SU-DHL-6 (cell line): ENCODE data around the gene CHD5.

ENCODE experiments used
- EZH2phosphoT487 ChIP-seq: fragments of 200-600 bp; sonication (generic), shearing (Covaris generic); conservative IDR thresholded peaks from 2 replicates; pipeline ENCODE4 v1.6.1; 2018; ENCODE audit warnings: mild to moderate bottlenecking, antibody characterized with exemption, low read length, moderate library complexity, mixed read lengths
- TF ChIP-seq, protein P1 (sequence below): fragments of 200-600 bp; sonication (generic); IDR thresholded peaks from one replicate; pipeline ENCODE4 v1.5.1; 2017; ENCODE audit warnings: antibody characterized with exemption, mild to moderate bottlenecking, low read length, moderate library complexity; ENCODE audit not compliant: insufficient read depth, poor library complexity, severe bottlenecking

DNA sequence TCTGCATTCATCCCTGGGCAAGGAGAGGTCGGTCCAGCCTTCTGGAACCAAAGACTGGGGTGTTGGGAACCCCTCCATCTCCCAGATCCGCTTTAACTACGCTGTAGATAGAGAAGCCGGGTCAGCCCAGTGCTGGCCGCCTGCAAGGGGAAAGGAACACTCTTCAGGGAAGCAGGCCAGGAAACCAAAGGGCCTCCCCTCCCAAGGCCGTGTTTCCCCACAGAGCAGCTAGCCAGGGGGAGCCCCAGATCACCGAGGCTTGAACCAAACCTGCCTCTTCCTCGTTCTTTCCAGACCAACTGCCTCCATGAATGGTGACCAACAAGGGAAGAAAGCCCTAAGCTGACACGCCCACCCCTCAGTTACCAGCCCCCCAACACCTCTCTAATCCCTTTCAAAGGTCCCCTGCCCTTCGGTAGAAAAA, 1.2 kb upstream of the CHD5 start:
- TF ChIP-seq, protein P1, sequence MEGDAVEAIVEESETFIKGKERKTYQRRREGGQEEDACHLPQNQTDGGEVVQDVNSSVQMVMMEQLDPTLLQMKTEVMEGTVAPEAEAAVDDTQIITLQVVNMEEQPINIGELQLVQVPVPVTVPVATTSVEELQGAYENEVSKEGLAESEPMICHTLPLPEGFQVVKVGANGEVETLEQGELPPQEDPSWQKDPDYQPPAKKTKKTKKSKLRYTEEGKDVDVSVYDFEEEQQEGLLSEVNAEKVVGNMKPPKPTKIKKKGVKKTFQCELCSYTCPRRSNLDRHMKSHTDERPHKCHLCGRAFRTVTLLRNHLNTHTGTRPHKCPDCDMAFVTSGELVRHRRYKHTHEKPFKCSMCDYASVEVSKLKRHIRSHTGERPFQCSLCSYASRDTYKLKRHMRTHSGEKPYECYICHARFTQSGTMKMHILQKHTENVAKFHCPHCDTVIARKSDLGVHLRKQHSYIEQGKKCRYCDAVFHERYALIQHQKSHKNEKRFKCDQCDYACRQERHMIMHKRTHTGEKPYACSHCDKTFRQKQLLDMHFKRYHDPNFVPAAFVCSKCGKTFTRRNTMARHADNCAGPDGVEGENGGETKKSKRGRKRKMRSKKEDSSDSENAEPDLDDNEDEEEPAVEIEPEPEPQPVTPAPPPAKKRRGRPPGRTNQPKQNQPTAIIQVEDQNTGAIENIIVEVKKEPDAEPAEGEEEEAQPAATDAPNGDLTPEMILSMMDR: no peak
- TF ChIP-seq EZH2phosphoT487: no peak
